Measurements from ENCODE around the gene BTF3. TPM values are rescaled to one million over a fixed set of nuclear protein-coding genes. Genes with fewer than 3 reads are reported as not detected.

BTF3 gene
- total and polyA plus RNA-seq, 2 of the 13 experiments (the other 11 are each of a cell fraction or from before 2014, with no cell fraction given): 557 to 698 TPM

GRCh38 chr5:73499756-73500155 lies 1.5 kb downstream of the BTF3 start (continued):
- TF ChIP-seq ZNF790 (CRISPR knock-in tag; IDR thresholded peaks at IDR 0.05; ENCODE audit: borderline replicate concordance) (no peak), PTBP1 (IDR thresholded peaks at IDR 0.05; ENCODE audit: low read depth, low read length, poor library complexity, severe bottlenecking) (no peak)

DNA sequence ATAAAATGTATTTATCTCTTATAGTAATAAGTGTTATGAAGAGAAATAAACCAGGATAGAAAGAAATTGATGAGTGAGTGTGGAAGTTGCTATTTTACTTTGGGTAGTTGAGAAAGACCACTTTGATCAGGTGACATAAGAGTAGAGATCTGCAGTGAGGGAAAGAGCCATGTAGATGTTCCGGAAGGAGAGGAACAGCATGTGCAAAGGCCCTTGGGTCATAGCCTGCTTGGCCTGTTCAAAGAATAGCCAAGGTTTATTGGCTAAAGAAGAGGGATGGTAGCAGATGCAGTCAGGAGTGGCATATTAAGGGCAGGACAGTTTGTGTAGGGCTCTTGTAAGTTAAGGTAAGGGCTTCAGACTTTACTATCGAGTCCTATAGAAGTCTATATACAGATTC lies 3.2 kb downstream of the BTF3 start:
- intact Hi-C loops (cut with micrococcal nuclease; ENCODE audit: unreplicated experiment): no loop called here
- POLR2A ChIA-PET: no interaction called here
- WGBS (ENCODE audit: low lambda C conversion rate): 100% methylated on average over 2 of the region's 2 CpGs
- ATAC-seq: no peak
- Histone ChIP-seq H3K27ac (ENCODE audit: extremely low read length, insufficient read depth, low read length) (no peak overlapping the region), H4K20me1 (ENCODE audit: insufficient read depth, low read length) (peaks cover 51% of the 10 kb centered on the region), H3K4me2 (ENCODE audit: low read depth, low read length) (peak overlapping the region; percentile 87), H3K4me3 (replicated peaks in 1 of 3; ENCODE audit: insufficient read depth in 1 of 3, low read depth in 2 of 3, low read length in 3 of 3) (peak overlapping the region in 1 of 3 experiments; percentile 15; a peak in 1 of 6 replicates), H3K27me3 (ENCODE audit: control insufficient read depth in 1 of 2, insufficient read depth in 2 of 2, low read length in 2 of 2) (no peaks in the 10 kb centered on the region; a peak in 2 of 5 replicates), H3K4me1 (ENCODE audit: insufficient read depth, low read length) (peaks cover 52% of the 10 kb centered on the region), H3K36me3 (replicated peaks in 1 of 2; ENCODE audit: control insufficient read depth in 1 of 2, insufficient read depth in 2 of 2, low read length in 2 of 2) (peaks cover 5 to 49% of the 10 kb centered on the region in 2 experiments), H2AFZ (ENCODE audit: low read length) (no peak overlapping the region), H3K79me2 (ENCODE audit: insufficient read depth, low read length) (peaks cover 47% of the 10 kb centered on the region), H3K9me3 (ENCODE audit: low read length) (no peaks in the 10 kb centered on the region), H3K9ac (ENCODE audit: insufficient read depth, low read depth, low read length) (no peak overlapping the region)
- no peak for FAIRE-seq
- no peak for DNase-seq (ENCODE audit: low spot score)
- in situ Hi-C loops (cut with HindIII; ENCODE audit: extremely low pct_ligation_motif_present, low pct_unique_long_range_greater_than_20kb): no loop called here
- CTCF ChIA-PET (ENCODE audit: low intra/inter-chr PET ratio, low total read pairs): no interaction called here
- no TSS peak for BruUV-seq (replicated peaks)
- TF ChIP-seq RBM22 (optimal IDR thresholded peaks at IDR 0.05; ENCODE audit: low read length) (peak; percentile 53), RBFOX2 (IDR thresholded peaks at IDR 0.05; ENCODE audit: low read depth, low read length) (peak; percentile 30; the same call in 1 of the 2 replicates), ZBTB46 (CRISPR knock-in tag; IDR thresholded peaks at IDR 0.05; ENCODE audit: borderline replicate concordance) (no peak)
